ENCODE results near the gene GNAI3. TPM values are rescaled to one million over a fixed set of nuclear protein-coding genes. Genes with fewer than 3 reads are reported as not detected.

GNAI3 gene
- total and polyA plus RNA-seq, 11 donors, result 1.5 to 5.4 (median 2.5) TPM

DNA sequence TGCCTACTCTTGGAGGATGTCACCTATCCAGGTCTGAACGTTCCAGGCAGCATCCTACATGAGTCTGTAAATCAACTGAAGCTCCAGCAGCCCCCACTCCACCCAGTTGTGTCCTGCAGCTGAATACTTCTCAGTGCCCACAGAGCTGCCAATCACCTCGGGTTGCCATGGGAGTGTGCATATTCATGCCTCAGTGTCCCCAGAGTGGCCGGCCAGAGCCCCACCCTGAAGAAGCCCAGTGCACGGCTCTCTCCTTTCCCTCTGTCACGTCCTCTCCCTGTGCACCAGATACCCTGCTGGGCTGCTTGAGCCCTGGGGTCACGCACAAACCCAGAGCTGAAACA is 91.4 kb downstream of the GNAI3 start:
- Histone ChIP-seq H3K4me3 (no peak overlapping the region), H3K27ac (no peak overlapping the region), H3K9me3 (no peaks in the 10 kb centered on the region), H3K27me3 (no peaks in the 10 kb centered on the region), H3K4me1 (peaks cover 0 to 23% (median 10%) of the 10 kb centered on the region in 12 donors), H3K36me3 (no peaks in the 10 kb centered on the region)
- TF ChIP-seq, protein P1, sequence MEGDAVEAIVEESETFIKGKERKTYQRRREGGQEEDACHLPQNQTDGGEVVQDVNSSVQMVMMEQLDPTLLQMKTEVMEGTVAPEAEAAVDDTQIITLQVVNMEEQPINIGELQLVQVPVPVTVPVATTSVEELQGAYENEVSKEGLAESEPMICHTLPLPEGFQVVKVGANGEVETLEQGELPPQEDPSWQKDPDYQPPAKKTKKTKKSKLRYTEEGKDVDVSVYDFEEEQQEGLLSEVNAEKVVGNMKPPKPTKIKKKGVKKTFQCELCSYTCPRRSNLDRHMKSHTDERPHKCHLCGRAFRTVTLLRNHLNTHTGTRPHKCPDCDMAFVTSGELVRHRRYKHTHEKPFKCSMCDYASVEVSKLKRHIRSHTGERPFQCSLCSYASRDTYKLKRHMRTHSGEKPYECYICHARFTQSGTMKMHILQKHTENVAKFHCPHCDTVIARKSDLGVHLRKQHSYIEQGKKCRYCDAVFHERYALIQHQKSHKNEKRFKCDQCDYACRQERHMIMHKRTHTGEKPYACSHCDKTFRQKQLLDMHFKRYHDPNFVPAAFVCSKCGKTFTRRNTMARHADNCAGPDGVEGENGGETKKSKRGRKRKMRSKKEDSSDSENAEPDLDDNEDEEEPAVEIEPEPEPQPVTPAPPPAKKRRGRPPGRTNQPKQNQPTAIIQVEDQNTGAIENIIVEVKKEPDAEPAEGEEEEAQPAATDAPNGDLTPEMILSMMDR (IDR thresholded peaks at IDR 0.05), result no peak
- DNase-seq, result peak in 1 of 5 donors; percentile 13
- ATAC-seq, result peak in 1 of 4 donors; percentile 5
- intact Hi-C loops (cut with DNase I), result loop anchor here (2.0 to 10.0 kb wide), 7 partner anchors 47 to 347 kb away; partner anchors contain the start of genes AHCYL1 (in 8 of the 10), GNAI3 (in 5 of the 10) and GSTM1 (in 3 of the 10)
- 48 to 64% (median 50%) methylated on average over 5 to 6 of the region's 6 CpGs for WGBS, 4 donors

DNA sequence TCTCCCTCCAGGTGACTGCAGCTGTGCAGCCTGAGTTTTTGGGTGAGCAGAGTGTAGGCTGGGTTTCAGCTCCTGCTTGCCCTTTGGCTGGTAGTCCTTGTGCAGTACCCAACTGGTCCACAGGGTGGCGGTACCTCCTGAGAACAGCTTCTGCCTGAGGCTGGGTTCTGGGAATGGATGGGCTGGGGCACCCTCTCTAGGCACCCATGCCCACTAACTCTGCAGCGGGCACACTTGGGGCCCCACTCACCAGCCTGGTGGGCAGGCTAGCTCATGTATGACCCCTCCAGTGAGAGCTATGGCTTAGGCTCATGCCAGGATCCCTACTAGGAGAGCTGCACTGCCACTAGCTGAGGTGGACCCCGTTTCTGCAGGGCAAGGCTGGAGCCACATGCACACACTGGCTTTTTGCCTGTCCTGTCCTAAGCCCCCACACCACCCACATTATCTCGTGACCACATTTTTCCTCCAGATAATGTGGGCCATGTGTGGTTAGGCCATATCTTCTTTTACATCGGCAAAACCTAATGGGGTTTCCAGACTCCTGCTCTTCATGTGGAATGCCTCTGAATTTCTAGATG is 92.0 kb downstream of the GNAI3 start:
- Histone ChIP-seq H3K4me3 (no peak overlapping the region), H3K36me3 (no peaks in the 10 kb centered on the region), H3K4me1 (peaks cover 0 to 23% (median 10%) of the 10 kb centered on the region in 12 donors), H3K27me3 (no peaks in the 10 kb centered on the region), H3K9me3 (no peaks in the 10 kb centered on the region), H3K27ac (no peak overlapping the region)
- DNase-seq, result peak; percentile 76 to 91 (median 83)
- ATAC-seq, result peak; percentile 38 to 75 (median 71)
- TF ChIP-seq, protein P1 (IDR thresholded peaks at IDR 0.05), result peak; percentile 86 to 98 (median 94)
- TF ChIP-seq POLR2A (IDR thresholded peaks at IDR 0.05), result no peak
- 35 to 54% (median 44%) methylated on average over 2 to 5 of the region's 5 CpGs for WGBS, 4 donors
- intact Hi-C loops (cut with DNase I), result loop anchor here (2.0 to 10.0 kb wide), 7 partner anchors 47 to 347 kb away; partner anchors contain the start of genes AHCYL1 (in 8 of the 10), GNAI3 (in 5 of the 10) and GSTM1 (in 3 of the 10)

DNA sequence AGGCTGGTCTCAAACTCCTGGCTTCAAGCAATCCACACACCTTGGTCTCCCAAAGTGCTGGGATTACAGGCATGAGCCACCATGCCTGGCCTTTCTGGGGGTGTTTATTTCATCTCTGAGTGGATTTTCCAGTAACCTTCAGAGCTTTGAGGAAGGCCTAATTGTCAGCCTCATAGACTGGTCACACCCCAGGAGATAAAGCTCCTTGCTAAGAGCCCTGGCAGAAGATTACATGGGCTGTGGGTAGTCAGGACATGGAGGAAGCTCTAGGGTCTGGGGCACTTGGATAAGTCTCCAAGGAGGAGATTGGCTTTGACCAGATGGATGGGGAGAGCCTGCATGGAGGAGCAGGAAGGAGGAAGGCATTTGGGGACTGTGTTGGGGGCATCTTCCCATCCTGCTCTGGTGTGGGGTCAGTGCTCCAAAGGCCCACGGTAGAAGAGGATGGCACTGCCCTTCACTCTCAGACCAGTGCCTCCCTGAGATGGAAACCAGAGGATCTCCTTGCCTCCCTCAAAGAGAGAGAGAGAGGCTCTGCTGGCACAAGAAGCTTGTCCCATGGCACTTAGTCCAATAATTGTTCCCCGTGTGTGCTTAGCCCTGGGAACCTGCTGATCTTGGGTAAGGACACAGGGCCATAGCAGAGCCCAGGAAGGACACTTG is 92.8 kb downstream of the GNAI3 start:
- DNase-seq, result no peak
- peaks cover 0 to 3% (median 0%) of the 10 kb centered on the region in 12 donors for H3K9me3 ChIP-seq
- peaks cover 0 to 17% (median 8%) of the 10 kb centered on the region in 12 donors for H3K4me1 ChIP-seq
- no peak for TF ChIP-seq POLR2A (IDR thresholded peaks at IDR 0.05)
- TF ChIP-seq, protein P1 (IDR thresholded peaks at IDR 0.05), result no peak
- intact Hi-C loops (cut with DNase I), result loop anchor here (2.0 to 10.0 kb wide), 7 partner anchors 46 to 346 kb away; partner anchors contain the start of genes AHCYL1 (in 8 of the 10), GNAI3 (in 5 of the 10) and GSTM1 (in 3 of the 10)
- H3K4me3 ChIP-seq, result no peak overlapping the region
- WGBS, 4 donors, result 70 to 88% (median 81%) methylated on average over 2 of the region's 2 CpGs
- H3K36me3 ChIP-seq, result no peaks in the 10 kb centered on the region
- H3K27me3 ChIP-seq, result no peaks in the 10 kb centered on the region
- H3K27ac ChIP-seq, result no peak overlapping the region
- no peak for ATAC-seq

DNA sequence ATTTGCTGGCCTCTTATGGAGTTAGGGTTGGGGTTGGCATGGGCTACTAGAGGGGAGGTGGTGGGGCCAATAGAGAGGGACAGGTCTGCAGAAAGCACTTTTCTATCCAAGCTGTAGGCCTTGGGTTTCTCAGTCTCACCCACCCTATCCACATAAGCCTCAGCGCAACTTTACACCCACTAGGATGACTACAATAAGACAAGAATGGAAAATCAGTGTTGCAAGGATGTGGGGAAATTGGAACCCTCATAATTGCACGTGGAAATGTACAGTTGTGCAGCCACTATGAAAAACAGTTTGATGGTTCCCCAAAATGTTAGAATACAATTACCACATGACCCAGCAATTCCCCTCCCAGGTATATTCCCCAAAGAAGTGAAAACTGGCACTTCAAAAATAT is 93.4 kb downstream of the GNAI3 start:
- TF ChIP-seq POLR2A (IDR thresholded peaks at IDR 0.05), result no peak
- TF ChIP-seq, protein P1 (IDR thresholded peaks at IDR 0.05), result no peak
- Histone ChIP-seq H3K27me3 (no peaks in the 10 kb centered on the region), H3K4me3 (no peak overlapping the region), H3K4me1 (peaks cover 0 to 12% (median 7%) of the 10 kb centered on the region in 12 donors), H3K9me3 (peaks cover 0 to 5% (median 0%) of the 10 kb centered on the region in 12 donors), H3K36me3 (no peaks in the 10 kb centered on the region), H3K27ac (no peak overlapping the region)
- no peak for DNase-seq
- no peak for ATAC-seq
- intact Hi-C loops (cut with DNase I), result loop anchor here (2.0 to 10.0 kb wide), 7 partner anchors 45 to 345 kb away; partner anchors contain the start of genes AHCYL1 (in 8 of the 10), GNAI3 (in 5 of the 10) and GSTM1 (in 3 of the 10)
- WGBS, 4 donors, result 76 to 88% (median 81%) methylated on average over 2 of the region's 2 CpGs

Measured in heart left ventricle (tissue), 16 donors.